CD4-positive, alpha-beta T cell treated with Interleukin-17A for 1 hour (primary cell): ENCODE results near the gene ARPC2.

Experiments used
- DNase-seq: peaks from one replicate; pipeline ENCODE4 v3.0.0-alpha.2; 2020

ARPC2 gene

GRCh38 chr2:218256612-218257350 is 39.8 kb downstream of the ARPC2 start:
- DNase-seq: no peak

GRCh38 chr2:218257390-218257981 is 40.5 kb downstream of the ARPC2 start:
- peak; percentile 83 for DNase-seq

GRCh38 chr2:218259099-218259961 is 42.3 kb downstream of the ARPC2 start:
- no peak for DNase-seq

GRCh38 chr2:218260166-218260565 is 43.2 kb downstream of the ARPC2 start:
- DNase-seq: no peak

GRCh38 chr2:218260742-218261422 is 43.9 kb downstream of the ARPC2 start, which contains the start of gene GPBAR1:
Gene GPBAR1 (plus strand): TSS chr2:218261015. CDS start chr2:218262725, 1,710 bp downstream.
- DNase-seq: no peak

GRCh38 chr2:218261423-218262236 is 44.6 kb downstream of the ARPC2 start:
- no peak for DNase-seq

GRCh38 chr2:218262237-218262600 is 45.2 kb downstream of the ARPC2 start:
- no peak for DNase-seq

GRCh38 chr2:218262631-218263586 is 45.9 kb downstream of the ARPC2 start:
- no peak for DNase-seq

GRCh38 chr2:218263817-218264641 is 47.0 kb downstream of the ARPC2 start:
- peak; percentile 33 for DNase-seq

GRCh38 chr2:218264773-218265561 is 48.0 kb downstream of the ARPC2 start:
- no peak for DNase-seq

GRCh38 chr2:218265626-218266025 is 48.6 kb downstream of the ARPC2 start:
- no peak for DNase-seq

- no peak for DNase-seq
Measured at GRCh38 chr2:218266316-218266979, 49.5 kb downstream of the ARPC2 start.

- no peak for DNase-seq
Measured at GRCh38 chr2:218267259-218267658, 50.3 kb downstream of the ARPC2 start.

- DNase-seq: peak; percentile 100
Measured at GRCh38 chr2:218269900-218270720, 53.1 kb downstream of the ARPC2 start, which contains the start of the genes AAMP and PNKD. Gene AAMP (minus strand): TSS chr2:218270137. CDS start chr2:218270086, 51 bp downstream. Gene PNKD (plus strand): TSS chr2:218270519. CDS start chr2:218270536, 17 bp downstream.

- no peak for DNase-seq
Measured at GRCh38 chr2:218270721-218271486, 53.9 kb downstream of the ARPC2 start.

- no peak for DNase-seq
Measured at GRCh38 chr2:218271487-218271797, 54.5 kb downstream of the ARPC2 start.
